WTC11 (cell line): ENCODE measurements around the gene WNK2. TPM values are rescaled to one million over a fixed set of nuclear protein-coding genes. Genes with fewer than 3 reads are reported as not detected.

Experiments used
- ATAC-seq: fragments of 200-7000 bp; cut with Tn5 transposase; 2 replicates; pipeline ENCODE4 v1.10.0; 2021; ENCODE audit warnings: mild to moderate bottlenecking, moderate library complexity
- CTCF ChIA-PET: fragments of 300-600 bp; sonication (Branson Sonifier 250); formaldehyde crosslinking; loops from one replicate; lab custom pipeline; 2021; ENCODE audit warnings: antibody characterized with exemption; lab: Charles Lee
- POLR2A ChIA-PET: fragments of 350-600 bp; sonication (Branson Sonifier 250); formaldehyde crosslinking; loops from one replicate; lab custom pipeline; 2021; ENCODE audit warnings: antibody characterized with exemption; lab: Charles Lee
- DNase-seq: peaks from one replicate; pipeline ENCODE4 v3.0.0; 2021; ENCODE audit warnings: low spot score
- H3K27ac Mint-ChIP-seq: 2 replicates; pipeline ENCODE4 v1.8.0; 2021; ENCODE audit warnings: mixed read lengths
- H3K27me3 Mint-ChIP-seq: 2 replicates; pipeline ENCODE4 v1.8.0; 2021; ENCODE audit warnings: low read depth, mild to moderate bottlenecking, moderate library complexity, mixed read lengths
- H3K36me3 Mint-ChIP-seq: 2 replicates; pipeline ENCODE4 v1.8.0; 2021; ENCODE audit warnings: mixed read lengths
- H3K4me1 Mint-ChIP-seq: 2 replicates; pipeline ENCODE4 v1.8.0; 2022; ENCODE audit warnings: mixed read lengths
- H3K4me3 Mint-ChIP-seq: 2 replicates; pipeline ENCODE4 v1.8.0; 2021; ENCODE audit warnings: mild to moderate bottlenecking, moderate library complexity, mixed read lengths
- H3K9me3 Mint-ChIP-seq: 2 replicates; pipeline ENCODE4 v1.8.0; 2021; ENCODE audit warnings: mixed read lengths
- HMGA2 ChIP-seq: fragments of 250-450 bp; sonication (Bioruptor Pico); IDR thresholded peaks from 2 replicates; pipeline ENCODE4 v1.4.0; 2021; ENCODE audit warnings: mild to moderate bottlenecking, moderate library complexity
- JUN ChIP-seq: sonication (generic); formaldehyde crosslinking; IDR thresholded peaks from 2 replicates; pipeline ENCODE4 v1.8.0; 2023; ENCODE audit warnings: mild to moderate bottlenecking, missing genetic modification reagents
- NR1H2 ChIP-seq: sonication (generic); formaldehyde crosslinking; IDR thresholded peaks from 2 replicates; pipeline ENCODE4 v1.9.0; 2021; ENCODE audit warnings: mild to moderate bottlenecking, moderate library complexity, missing genetic modification reagents
- NR3C1 ChIP-seq: sonication (generic); formaldehyde crosslinking; conservative IDR thresholded peaks from 2 replicates; pipeline ENCODE4 v1.8.1; 2023; ENCODE audit warnings: low read depth, mild to moderate bottlenecking, missing genetic modification reagents
- SMAD4 ChIP-seq: sonication (generic); formaldehyde crosslinking; IDR thresholded peaks from 2 replicates; pipeline ENCODE4 v1.8.0; 2022; ENCODE audit warnings: mild to moderate bottlenecking, missing genetic modification reagents
- ZBTB21 ChIP-seq: sonication (generic); formaldehyde crosslinking; IDR thresholded peaks from 2 replicates; pipeline ENCODE4 v1.8.1; 2023; ENCODE audit warnings: mild to moderate bottlenecking, missing genetic modification reagents, borderline replicate concordance
- ZNF121 ChIP-seq: sonication (generic); formaldehyde crosslinking; IDR thresholded peaks from 2 replicates; pipeline ENCODE4 v1.8.0; 2023; ENCODE audit warnings: missing genetic modification reagents
- ZNF263 ChIP-seq: sonication (generic); formaldehyde crosslinking; IDR thresholded peaks from 2 replicates; pipeline ENCODE4 v1.8.1; 2022; ENCODE audit warnings: low read depth, mild to moderate bottlenecking, moderate library complexity, missing genetic modification reagents
- ZNF317 ChIP-seq: sonication (generic); formaldehyde crosslinking; IDR thresholded peaks from 2 replicates; pipeline ENCODE4 v1.8.1; 2023; ENCODE audit warnings: low read depth, mild to moderate bottlenecking, moderate library complexity, missing genetic modification reagents, borderline replicate concordance
- ZNF396 ChIP-seq: fragments of 250-450 bp; sonication (Bioruptor Pico); IDR thresholded peaks from 2 replicates; pipeline ENCODE4 v1.8.0; 2021; ENCODE audit warnings: mild to moderate bottlenecking, moderate library complexity, borderline replicate concordance
- ZNF423 ChIP-seq: fragments of 250-450 bp; sonication (Bioruptor Pico); IDR thresholded peaks from 2 replicates; pipeline ENCODE4 v2.1.2; 2022; ENCODE audit warnings: mild to moderate bottlenecking, moderate library complexity
- ZNF671 ChIP-seq: fragments of 250-450 bp; sonication (Bioruptor Pico); IDR thresholded peaks from 2 replicates; pipeline ENCODE4 v1.8.0; 2021; ENCODE audit warnings: mild to moderate bottlenecking
- total RNA-seq: library from RNA; stranded (reverse); gene quantifications from 3 replicates; pipeline ENCODE4 v1.2.3, GENCODE V29; 2021
- TF ChIP-seq, protein P1 (sequence below): fragments of 250-450 bp; sonication (Bioruptor Pico); IDR thresholded peaks from 2 replicates; pipeline ENCODE4 v1.9.0; 2021; ENCODE audit warnings: moderate library complexity, mild to moderate bottlenecking, inconsistent platforms, borderline replicate concordance
- TF ChIP-seq, protein P2 (sequence below): sonication (generic); formaldehyde crosslinking; conservative IDR thresholded peaks from 2 replicates; pipeline ENCODE4 v1.8.1; 2022; ENCODE audit warnings: mild to moderate bottlenecking, missing genetic modification reagents
- TF ChIP-seq, protein P3 (sequence below): sonication (generic); formaldehyde crosslinking; IDR thresholded peaks from 2 replicates; pipeline ENCODE4 v1.8.1; 2022; ENCODE audit warnings: low read depth, missing genetic modification reagents, borderline replicate concordance
- TF ChIP-seq, protein P4 (sequence below): sonication (generic); formaldehyde crosslinking; IDR thresholded peaks from 2 replicates; pipeline ENCODE4 v1.8.0; 2022; ENCODE audit warnings: missing genetic modification reagents
- TF ChIP-seq, protein P5 (sequence below): sonication (generic); formaldehyde crosslinking; IDR thresholded peaks from 2 replicates; pipeline ENCODE4 v1.8.0; 2023; ENCODE audit warnings: mild to moderate bottlenecking, missing genetic modification reagents
- TF ChIP-seq, protein P6 (sequence below): fragments of 250-450 bp; sonication (Bioruptor Pico); IDR thresholded peaks from 2 replicates; pipeline ENCODE4 v1.9.0; 2021; ENCODE audit warnings: mild to moderate bottlenecking

Gene WNK2
- total RNA-seq, 1 experiment from 2014 or later = 120 TPM

DNA sequence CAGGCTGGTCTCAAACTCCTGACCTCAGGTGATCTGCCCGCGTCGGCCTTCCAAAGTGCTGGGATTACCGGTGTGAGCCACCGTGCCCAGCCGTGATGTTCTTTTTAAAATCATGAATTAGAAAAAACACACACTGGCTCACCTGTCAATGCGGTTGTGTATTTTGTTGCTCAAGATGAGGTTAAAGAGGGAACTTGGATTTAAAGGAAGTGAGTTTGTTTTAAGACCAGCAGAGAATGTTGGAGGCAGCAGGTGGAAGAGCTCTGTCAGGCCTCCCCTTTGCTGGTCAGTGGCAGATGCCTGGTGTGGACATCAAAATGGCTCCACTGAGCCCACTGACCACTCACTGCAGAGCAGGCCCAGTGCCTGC is 38.9 kb downstream of the WNK2 start:
- Mint-ChIP-seq H3K4me1 (peaks cover 15% of the 10 kb centered on the region), H3K27me3 (no peaks in the 10 kb centered on the region), H3K36me3 (no peaks in the 10 kb centered on the region), H3K27ac (peak overlapping the region; percentile 24; the same call in 1 of the 2 replicates), H3K4me3 (no peak overlapping the region), H3K9me3 (no peaks in the 10 kb centered on the region)
- ATAC-seq = no peak
- DNase-seq = no peak
- CTCF ChIA-PET = interaction anchor here (1.5 kb wide), 1 partner anchor 69 kb away, joined by 3 read pairs; no protein-coding TSS in a partner anchor
- TF ChIP-seq HMGA2 (CRISPR knock-in tag) (no peak), ZNF263 (CRISPR knock-in tag) (no peak), ZNF396 (CRISPR knock-in tag) (no peak), NR3C1 (CRISPR knock-in tag) (no peak), ZBTB21 (CRISPR knock-in tag) (no peak), NR1H2 (no peak), SMAD4 (CRISPR knock-in tag) (no peak), ZNF317 (no peak), ZNF671 (CRISPR knock-in tag) (no peak), JUN (no peak), ZNF121 (CRISPR knock-in tag) (no peak)
- TF ChIP-seq, protein P1, sequence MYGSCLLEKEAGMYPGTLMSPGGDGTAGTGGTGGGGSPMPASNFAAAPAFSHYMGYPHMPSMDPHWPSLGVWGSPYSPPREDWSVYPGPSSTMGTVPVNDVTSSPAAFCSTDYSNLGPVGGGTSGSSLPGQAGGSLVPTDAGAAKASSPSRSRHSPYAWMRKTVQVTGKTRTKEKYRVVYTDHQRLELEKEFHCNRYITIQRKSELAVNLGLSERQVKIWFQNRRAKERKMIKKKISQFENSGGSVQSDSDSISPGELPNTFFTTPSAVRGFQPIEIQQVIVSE (CRISPR knock-in tag) = no peak
- TF ChIP-seq, protein P2, sequence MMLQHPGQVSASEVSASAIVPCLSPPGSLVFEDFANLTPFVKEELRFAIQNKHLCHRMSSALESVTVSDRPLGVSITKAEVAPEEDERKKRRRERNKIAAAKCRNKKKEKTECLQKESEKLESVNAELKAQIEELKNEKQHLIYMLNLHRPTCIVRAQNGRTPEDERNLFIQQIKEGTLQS (CRISPR knock-in tag) = no peak
- TF ChIP-seq, protein P3, sequence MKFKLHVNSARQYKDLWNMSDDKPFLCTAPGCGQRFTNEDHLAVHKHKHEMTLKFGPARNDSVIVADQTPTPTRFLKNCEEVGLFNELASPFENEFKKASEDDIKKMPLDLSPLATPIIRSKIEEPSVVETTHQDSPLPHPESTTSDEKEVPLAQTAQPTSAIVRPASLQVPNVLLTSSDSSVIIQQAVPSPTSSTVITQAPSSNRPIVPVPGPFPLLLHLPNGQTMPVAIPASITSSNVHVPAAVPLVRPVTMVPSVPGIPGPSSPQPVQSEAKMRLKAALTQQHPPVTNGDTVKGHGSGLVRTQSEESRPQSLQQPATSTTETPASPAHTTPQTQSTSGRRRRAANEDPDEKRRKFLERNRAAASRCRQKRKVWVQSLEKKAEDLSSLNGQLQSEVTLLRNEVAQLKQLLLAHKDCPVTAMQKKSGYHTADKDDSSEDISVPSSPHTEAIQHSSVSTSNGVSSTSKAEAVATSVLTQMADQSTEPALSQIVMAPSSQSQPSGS (CRISPR knock-in tag) = no peak
- TF ChIP-seq, protein P4, sequence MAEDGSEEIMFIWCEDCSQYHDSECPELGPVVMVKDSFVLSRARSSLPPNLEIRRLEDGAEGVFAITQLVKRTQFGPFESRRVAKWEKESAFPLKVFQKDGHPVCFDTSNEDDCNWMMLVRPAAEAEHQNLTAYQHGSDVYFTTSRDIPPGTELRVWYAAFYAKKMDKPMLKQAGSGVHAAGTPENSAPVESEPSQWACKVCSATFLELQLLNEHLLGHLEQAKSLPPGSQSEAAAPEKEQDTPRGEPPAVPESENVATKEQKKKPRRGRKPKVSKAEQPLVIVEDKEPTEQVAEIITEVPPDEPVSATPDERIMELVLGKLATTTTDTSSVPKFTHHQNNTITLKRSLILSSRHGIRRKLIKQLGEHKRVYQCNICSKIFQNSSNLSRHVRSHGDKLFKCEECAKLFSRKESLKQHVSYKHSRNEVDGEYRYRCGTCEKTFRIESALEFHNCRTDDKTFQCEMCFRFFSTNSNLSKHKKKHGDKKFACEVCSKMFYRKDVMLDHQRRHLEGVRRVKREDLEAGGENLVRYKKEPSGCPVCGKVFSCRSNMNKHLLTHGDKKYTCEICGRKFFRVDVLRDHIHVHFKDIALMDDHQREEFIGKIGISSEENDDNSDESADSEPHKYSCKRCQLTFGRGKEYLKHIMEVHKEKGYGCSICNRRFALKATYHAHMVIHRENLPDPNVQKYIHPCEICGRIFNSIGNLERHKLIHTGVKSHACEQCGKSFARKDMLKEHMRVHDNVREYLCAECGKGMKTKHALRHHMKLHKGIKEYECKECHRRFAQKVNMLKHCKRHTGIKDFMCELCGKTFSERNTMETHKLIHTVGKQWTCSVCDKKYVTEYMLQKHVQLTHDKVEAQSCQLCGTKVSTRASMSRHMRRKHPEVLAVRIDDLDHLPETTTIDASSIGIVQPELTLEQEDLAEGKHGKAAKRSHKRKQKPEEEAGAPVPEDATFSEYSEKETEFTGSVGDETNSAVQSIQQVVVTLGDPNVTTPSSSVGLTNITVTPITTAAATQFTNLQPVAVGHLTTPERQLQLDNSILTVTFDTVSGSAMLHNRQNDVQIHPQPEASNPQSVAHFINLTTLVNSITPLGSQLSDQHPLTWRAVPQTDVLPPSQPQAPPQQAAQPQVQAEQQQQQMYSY (CRISPR knock-in tag) = no peak
- POLR2A ChIA-PET = no interaction called here

DNA sequence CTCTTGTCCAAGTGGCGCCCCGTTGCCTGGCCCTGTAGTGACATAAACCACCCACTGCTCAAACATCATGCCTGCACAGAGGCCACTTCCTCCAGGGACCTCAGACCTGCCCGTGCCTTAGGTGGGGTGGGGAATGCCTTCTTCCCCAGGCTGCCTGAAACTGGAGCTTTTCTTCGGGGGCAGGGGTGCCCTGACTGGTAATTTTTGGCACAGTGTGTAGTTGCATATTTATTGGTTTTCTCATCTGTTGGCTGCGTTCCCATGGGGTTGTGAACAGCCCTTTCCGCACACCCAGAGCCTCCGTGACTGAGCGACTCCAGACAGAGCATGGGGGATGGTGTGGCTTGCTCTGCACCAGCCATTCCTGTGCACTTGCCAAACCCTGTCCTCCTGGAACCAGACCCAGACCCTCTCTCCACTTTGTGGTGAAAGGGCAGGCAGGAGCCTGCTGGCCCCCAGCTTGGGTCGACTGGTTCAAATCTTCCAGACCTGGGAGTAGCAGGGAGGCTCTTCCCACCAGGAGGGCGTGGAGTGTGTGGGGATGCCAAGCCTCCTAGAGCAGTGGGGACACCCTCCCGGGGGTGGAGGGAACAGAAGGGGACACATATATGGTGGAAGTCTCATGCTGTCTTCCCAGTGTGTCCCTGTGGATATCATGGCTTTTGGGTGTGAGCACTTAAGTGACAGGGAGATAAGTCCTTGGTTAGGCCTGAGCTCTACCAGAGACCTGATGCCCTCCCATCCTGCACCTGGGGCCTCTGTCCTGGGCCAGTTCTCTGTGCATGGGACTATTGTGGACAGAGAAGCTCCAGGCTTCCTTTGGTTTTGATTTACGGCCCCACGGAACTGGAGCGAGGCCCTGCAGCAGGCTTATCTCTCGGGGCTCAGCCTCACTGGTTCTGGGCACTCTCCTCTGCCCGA is 39.6 kb downstream of the WNK2 start:
- Mint-ChIP-seq H3K36me3 (no peaks in the 10 kb centered on the region), H3K4me3 (no peak overlapping the region), H3K4me1 (peaks cover 15% of the 10 kb centered on the region), H3K27me3 (no peaks in the 10 kb centered on the region), H3K27ac (peak overlapping the region; percentile 38; the same call in 1 of the 2 replicates), H3K9me3 (no peaks in the 10 kb centered on the region)
- ATAC-seq (no peak), DNase-seq (no peak)
- CTCF ChIA-PET = interaction anchor here (1.5 kb wide), 1 partner anchor 70 kb away, joined by 3 read pairs; no protein-coding TSS in a partner anchor
- TF ChIP-seq, protein P5, sequence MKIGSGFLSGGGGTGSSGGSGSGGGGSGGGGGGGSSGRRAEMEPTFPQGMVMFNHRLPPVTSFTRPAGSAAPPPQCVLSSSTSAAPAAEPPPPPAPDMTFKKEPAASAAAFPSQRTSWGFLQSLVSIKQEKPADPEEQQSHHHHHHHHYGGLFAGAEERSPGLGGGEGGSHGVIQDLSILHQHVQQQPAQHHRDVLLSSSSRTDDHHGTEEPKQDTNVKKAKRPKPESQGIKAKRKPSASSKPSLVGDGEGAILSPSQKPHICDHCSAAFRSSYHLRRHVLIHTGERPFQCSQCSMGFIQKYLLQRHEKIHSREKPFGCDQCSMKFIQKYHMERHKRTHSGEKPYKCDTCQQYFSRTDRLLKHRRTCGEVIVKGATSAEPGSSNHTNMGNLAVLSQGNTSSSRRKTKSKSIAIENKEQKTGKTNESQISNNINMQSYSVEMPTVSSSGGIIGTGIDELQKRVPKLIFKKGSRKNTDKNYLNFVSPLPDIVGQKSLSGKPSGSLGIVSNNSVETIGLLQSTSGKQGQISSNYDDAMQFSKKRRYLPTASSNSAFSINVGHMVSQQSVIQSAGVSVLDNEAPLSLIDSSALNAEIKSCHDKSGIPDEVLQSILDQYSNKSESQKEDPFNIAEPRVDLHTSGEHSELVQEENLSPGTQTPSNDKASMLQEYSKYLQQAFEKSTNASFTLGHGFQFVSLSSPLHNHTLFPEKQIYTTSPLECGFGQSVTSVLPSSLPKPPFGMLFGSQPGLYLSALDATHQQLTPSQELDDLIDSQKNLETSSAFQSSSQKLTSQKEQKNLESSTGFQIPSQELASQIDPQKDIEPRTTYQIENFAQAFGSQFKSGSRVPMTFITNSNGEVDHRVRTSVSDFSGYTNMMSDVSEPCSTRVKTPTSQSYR = no peak
- TF ChIP-seq, protein P6, sequence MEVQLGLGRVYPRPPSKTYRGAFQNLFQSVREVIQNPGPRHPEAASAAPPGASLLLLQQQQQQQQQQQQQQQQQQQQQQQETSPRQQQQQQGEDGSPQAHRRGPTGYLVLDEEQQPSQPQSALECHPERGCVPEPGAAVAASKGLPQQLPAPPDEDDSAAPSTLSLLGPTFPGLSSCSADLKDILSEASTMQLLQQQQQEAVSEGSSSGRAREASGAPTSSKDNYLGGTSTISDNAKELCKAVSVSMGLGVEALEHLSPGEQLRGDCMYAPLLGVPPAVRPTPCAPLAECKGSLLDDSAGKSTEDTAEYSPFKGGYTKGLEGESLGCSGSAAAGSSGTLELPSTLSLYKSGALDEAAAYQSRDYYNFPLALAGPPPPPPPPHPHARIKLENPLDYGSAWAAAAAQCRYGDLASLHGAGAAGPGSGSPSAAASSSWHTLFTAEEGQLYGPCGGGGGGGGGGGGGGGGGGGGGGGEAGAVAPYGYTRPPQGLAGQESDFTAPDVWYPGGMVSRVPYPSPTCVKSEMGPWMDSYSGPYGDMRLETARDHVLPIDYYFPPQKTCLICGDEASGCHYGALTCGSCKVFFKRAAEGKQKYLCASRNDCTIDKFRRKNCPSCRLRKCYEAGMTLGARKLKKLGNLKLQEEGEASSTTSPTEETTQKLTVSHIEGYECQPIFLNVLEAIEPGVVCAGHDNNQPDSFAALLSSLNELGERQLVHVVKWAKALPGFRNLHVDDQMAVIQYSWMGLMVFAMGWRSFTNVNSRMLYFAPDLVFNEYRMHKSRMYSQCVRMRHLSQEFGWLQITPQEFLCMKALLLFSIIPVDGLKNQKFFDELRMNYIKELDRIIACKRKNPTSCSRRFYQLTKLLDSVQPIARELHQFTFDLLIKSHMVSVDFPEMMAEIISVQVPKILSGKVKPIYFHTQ (CRISPR knock-in tag) = no peak
- TF ChIP-seq ZNF423 (CRISPR knock-in tag) = no peak
- POLR2A ChIA-PET = interaction anchor here (0.6 kb wide), 1 partner anchor 28 kb away, joined by 8 read pairs; no protein-coding TSS in a partner anchor
